ENCODE data around the gene SPOP.

SPOP gene

DNA sequence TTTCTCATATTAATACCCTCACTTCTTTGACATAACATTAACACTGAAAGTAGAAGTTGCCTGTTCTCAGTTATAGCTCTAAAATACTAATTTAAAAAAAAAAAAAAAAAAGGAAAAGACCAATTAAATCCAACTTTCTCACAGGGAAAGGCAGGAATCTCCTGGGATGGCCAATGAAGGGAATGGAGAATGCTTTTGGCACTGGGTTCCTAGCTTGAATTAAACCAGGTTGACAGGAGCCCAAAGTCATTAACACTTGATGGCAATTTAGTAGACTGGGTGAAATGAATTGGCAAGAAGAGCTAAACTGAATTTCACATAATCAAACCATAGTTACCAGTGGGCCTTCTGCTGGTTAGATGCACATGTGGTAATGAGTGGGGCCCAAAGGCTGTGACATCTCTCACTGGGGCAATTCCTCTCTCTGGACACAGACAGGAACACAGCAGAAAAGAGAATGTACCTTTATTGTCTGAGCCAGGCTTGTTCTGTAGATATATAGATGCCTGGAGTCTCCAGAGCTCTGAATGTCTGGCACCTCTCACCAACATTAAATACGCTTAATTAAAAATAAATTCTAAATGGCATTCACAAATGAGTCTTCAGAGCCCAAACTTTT is 64.6 kb downstream of the SPOP start:
- no peak for DNase-seq (ENCODE audit: low read depth)

DNA sequence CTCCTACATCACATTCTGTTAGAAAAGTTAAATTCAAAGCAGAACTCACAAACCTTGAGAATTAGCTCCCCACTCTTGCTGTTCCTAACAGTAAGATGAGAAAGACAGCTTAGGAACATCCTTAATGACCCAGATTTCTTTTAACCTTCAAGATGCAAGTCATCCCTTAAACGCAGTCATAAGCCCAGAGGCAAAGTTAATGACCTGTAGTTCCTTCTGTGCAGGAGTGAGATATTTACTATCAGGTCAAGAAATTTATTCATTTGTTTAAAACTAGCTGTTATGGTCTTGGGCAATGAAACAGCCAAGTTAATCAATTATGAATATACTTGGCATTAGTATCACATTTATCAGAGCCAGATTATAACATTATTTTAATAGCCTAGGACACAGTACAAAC is 65.2 kb downstream of the SPOP start:
- DNase-seq (ENCODE audit: low read depth) = no peak

DNA sequence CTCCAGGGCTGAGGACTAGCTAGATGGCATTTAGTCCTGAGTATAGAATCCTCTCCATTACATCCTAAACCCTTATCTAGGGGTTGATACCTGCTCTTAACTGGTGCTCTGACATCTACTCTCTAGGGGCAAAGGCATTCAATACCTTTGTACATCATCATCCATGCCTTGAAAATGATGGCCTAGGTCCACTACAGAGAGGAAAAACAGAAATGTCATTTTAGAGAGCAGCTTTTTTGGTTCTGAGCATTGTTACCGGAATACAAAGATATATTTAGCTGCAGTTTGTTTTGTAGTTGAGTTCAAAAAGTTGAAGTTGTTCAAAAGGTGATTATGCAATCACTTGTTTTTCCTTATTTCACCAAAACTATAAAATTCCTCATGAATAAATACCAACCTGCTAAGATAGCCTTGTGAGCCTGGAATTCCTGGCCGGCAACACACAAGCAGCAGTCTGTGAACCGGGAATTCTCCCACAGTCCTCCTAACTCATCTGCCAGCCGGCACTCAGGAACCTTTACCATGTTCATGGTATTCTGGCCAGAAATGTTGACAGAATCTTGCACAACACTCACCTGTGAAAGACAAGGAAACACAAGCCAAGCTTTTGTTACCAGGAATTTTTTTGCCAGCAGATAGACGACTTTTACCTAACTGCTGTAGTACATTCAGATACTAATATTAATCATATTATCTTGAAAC is 66.9 kb downstream of the SPOP start:
- DNase-seq (ENCODE audit: low read depth) = no peak

DNA sequence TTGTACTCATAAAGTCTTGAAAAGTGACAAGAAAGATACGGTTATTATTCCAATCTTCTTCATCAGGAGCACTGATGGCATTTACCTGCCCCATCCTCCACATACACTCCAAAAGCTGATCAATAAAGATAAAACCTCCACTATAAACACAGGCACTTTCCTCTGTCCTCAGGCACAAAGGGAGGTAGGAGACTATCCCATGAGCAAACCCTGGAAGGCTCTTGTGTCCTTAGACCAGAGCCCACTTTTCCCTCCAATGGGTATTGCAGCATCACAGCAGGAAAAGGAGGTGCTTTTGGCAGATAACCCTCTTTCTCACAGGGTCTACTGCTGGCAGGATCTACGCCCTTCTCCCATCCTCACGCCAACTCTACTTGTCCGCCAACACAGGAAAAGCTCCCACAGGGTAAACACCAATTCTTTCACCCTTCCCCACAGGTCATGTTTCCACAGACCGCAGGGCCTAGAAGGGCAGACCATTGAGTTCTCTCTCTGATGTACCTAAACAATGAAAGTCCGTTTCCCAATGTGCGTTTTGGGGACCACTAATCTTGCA is 73.5 kb downstream of the SPOP start:
- DNase-seq (ENCODE audit: low read depth) = no peak

DNA sequence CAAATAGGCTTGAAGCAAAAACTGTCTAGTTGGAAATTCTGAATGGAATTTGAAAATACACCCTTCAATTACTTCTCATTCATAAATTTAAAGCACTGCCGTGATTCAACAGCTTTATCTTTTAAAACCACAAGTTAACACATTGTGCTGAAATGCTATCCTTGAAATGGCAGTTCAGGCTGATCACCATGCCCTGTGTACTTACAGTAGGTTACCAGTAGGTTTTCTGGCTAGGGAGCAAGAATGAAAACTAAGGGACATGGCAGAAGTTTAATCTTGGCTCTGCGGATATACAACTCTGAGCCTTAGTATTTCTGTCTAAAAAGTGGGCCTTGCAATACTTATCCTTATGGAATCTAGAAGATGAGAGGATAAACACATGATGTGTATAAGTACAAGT is 74.2 kb downstream of the SPOP start:
- DNase-seq (ENCODE audit: low read depth) = no peak

DNA sequence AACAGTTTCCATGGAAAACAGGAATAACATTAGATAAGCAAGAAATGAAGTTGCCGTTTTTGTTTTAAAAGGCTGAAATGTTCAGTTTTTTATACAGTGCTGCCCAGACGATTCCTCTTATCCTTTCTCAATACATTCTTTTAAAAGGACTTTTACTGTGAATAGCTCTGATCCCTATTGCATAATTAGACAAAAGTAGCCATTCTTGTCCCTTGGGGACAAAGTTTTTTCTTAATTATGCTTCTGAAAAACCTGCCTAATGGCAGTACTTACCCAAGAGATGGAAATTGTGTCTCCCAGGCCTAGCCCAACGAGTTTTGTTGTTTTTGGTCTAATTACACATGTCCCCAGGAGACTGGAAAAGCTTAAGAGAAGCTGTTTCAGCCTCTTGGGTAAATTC is 74.7 kb downstream of the SPOP start:
- DNase-seq (ENCODE audit: low read depth) = no peak

- DNase-seq (ENCODE audit: low read depth) = no peak
Observed at GRCh38 chr17:49602783-49603182, 75.1 kb downstream of the SPOP start.

DNA sequence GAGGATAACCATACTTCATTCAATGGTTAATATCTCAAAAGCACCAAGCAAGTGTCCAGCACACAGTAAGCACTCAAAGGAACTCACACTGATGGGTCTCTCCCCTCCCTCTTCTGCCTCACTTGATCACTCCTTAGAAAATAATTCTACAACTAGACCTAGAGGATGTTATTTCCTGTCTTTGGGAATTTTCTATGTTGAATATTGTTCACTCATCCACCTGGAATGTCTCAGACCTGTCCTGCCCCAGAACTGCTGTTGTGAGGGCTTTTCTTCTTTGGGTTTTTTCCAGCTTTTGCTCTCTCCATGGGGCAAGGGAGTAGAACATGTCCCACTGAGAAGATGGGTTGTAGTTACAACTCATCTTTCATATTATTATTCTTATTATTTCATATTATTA is 76.9 kb downstream of the SPOP start:
- no peak for DNase-seq (ENCODE audit: low read depth)

DNA sequence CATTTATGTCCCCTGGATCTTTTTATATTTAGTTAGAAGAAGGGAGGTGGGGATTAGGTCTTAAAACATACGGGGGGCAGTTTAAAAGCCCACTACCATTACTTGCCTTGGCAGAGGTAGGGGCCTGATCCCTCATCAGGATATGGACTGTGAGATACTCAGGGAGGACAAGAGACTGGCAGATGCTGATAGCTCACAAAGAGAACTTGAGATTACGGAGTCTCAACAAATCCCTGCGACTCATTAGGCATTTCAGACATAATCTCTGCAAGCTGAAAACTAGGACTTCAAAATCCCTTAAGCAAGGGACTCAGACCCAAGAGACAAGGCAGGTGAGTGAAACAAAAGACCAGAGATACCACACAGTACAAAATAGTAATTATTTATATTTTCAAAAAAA is 79.0 kb downstream of the SPOP start:
- DNase-seq (ENCODE audit: low read depth) = no peak

GRCh38 chr17:49597928-49598655 is 79.8 kb downstream of the SPOP start:
- no peak for DNase-seq (ENCODE audit: low read depth)

DNA sequence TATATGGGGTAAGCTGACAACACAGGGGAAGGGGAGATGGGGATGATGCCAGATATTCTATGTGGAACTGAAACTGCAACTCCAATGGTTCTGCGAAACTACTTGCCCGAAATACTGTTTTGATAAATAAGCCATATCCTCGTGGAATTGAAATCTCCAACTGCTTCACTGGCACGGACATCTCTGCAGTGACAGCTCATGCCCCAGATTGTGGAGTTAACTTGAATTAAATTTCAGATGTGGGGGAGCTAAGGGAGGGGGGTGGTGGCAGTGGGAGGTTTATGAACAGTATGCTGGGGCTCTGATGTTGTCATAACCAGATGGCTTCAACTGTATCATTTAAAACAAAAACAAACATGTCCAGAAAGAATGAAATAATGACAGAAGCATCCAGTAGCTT is 80.5 kb downstream of the SPOP start:
- no peak for DNase-seq (ENCODE audit: low read depth)

GRCh38 chr17:49596613-49597244 is 81.2 kb downstream of the SPOP start:
- no peak for DNase-seq (ENCODE audit: low read depth)

DNA sequence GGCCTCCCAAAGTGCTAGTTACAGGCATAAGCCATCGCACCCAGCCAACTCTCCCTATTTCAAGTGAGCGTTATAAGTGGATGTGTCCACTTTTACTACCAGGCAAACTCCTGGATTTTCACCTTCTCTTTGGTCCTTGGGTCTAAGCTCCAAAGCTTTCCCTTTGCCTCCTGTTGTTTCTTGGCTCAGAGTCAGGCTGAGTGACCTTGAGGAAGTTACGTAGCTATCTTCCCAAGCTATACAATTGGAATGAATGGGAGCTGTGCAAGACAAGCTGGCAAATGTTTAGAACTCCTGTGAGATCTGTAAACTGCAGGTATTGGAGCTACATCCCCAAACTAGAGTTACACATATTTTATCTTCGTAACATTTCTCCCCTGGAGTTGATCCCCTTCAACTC is 81.9 kb downstream of the SPOP start:
- DNase-seq (ENCODE audit: low read depth) = no peak

GRCh38 chr17:49595328-49595727 is 82.6 kb downstream of the SPOP start:
- DNase-seq (ENCODE audit: low read depth) = no peak

GRCh38 chr17:49592263-49592662 is 85.6 kb downstream of the SPOP start:
- no peak for DNase-seq (ENCODE audit: low read depth)

GRCh38 chr17:49590874-49591273 is 87.0 kb downstream of the SPOP start:
- DNase-seq (ENCODE audit: low read depth) = no peak

GRCh38 chr17:49589577-49589927 is 88.3 kb downstream of the SPOP start:
- no peak for DNase-seq (ENCODE audit: low read depth)

DNA sequence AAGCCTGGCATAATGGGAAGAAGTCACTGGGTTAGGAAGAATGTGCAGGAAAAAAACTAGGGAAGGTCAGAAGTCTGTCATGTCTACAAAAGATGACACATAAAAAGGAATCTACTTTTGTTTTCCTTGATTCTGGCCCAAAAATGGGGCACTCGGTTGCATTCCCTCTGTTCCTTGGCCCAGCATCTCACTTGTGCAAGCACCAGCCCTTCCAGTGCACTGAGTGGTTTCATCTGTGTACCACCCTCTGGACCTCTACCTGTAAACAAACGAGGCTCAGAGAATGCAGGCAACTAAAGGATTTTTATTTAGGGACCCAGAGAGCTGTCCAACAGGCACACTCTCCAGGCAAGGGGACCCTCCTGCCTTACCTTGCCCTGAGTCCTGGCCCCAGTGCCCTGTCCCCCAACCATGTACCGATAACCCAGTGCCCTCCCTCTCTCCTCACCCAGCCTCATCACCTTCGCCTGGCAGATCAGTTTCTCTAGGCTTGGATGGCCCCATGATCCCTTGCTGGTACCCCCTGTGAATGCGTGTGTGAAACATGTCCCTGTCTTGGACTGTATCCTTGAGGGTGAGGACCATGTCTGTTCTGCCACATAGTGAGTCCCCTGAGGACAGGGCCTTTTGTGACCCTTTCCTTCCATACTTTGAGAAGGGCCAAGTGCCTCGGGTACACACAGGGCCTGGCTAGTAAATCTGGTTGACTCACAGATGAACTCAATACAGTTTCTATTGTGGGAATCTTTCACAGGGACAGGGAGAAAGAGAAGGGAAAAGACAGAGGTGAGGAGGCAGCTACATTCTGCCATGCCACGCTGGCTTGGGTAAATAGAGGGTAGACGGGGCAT is 88.9 kb downstream of the SPOP start:
- no peak for DNase-seq (ENCODE audit: low read depth)

GRCh38 chr17:49588312-49588711 is 89.6 kb downstream of the SPOP start:
- DNase-seq (ENCODE audit: low read depth) = no peak

DNA sequence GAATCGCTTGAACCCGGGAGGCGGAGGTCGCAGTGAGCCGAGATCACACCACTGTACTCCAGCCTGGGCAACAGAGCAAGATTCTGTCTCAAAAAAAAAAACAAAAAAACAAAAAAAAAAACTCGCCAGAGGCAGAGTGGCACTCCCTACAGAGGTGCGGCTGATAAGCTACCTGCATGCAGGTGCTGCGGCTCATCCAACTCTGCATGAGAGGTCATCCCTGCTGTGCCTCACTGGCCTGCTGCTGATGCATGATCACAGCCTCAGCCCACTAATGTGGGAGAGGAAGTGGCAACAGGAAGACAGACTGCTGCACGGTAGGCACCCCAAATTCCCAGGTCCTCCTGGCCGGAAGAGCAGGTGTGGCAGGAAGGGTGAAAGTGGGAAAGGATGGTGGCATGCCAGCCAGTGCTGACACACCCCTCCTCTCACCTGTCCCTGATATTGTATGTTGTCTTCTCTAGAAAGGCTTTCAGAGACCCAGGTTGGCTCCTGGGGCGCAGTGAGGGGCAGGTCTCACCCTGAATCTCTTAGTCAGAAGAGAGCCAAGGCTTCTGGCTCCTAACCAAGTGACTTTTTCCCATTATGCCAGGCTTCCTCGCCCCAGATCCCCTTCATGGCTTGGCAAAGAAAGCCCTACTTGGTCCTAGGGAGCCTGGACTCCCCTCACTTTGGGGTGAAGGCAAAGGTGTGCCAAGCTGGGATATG is 90.4 kb downstream of the SPOP start:
- no peak for DNase-seq (ENCODE audit: low read depth)

GRCh38 chr17:49585422-49586027 is 92.4 kb downstream of the SPOP start:
- DNase-seq (ENCODE audit: low read depth) = no peak
